IgD-negative memory B cell (primary cell): Measurements from ENCODE around the gene SNPH. TPM values are rescaled to one million over a fixed set of nuclear protein-coding genes. Genes with fewer than 3 reads are reported as not detected.

Source experiments
- H3K27ac Mint-ChIP-seq, 3 donors: one replicate each; pipeline ENCODE4 v1.8.0; 2020 to 2022; ENCODE audit warnings: mild to moderate bottlenecking in 3 of 3, mixed read lengths in 3 of 3, moderate library complexity in 1 of 3
- H3K27me3 Mint-ChIP-seq: one replicate; pipeline ENCODE4 v1.8.0; 2021; ENCODE audit warnings: mixed read lengths
- H3K36me3 Mint-ChIP-seq: one replicate; pipeline ENCODE4 v1.8.0; 2020; ENCODE audit warnings: mild to moderate bottlenecking, mixed read lengths
- H3K4me1 Mint-ChIP-seq, 3 donors: one replicate each; pipeline ENCODE4 v1.8.0; 2020 to 2022; ENCODE audit warnings: mixed read lengths in 3 of 3, mild to moderate bottlenecking in 1 of 3
- H3K4me3 Mint-ChIP-seq, 4 donors: one replicate each; pipeline ENCODE4 v1.8.0; 2020 to 2022; ENCODE audit warnings: mild to moderate bottlenecking in 4 of 4, mixed read lengths in 4 of 4, moderate library complexity in 3 of 4
- H3K9me3 Mint-ChIP-seq, 3 donors: one replicate each; pipeline ENCODE4 v1.8.0; 2020 to 2021; ENCODE audit warnings: mixed read lengths in 3 of 3, mild to moderate bottlenecking in 1 of 3
- polyA plus RNA-seq: library from polyadenylated mRNA; unstranded; fragments of 300-500 nt; fragmentation: Illumina TruSeq; gene quantifications from one replicate; pipeline ENCODE4 v1.2.3, GENCODE V29; 2021

Gene SNPH
- polyA plus RNA-seq, 1 donor from 2014 or later = 1.3 TPM

- Mint-ChIP-seq H3K4me1 (peaks cover 0 to 3% (median 0%) of the 10 kb centered on the region in 3 donors), H3K36me3 (peaks cover 1% of the 10 kb centered on the region), H3K27me3 (no peaks in the 10 kb centered on the region), H3K4me3 (no peak overlapping the region), H3K27ac (peak overlapping the region in 1 of 3 donors; percentile 14), H3K9me3 (no peaks in the 10 kb centered on the region)
These were observed 51.6 kb downstream of the SNPH start for GRCh38 chr20:1317545-1318255.

GRCh38 chr20:1319051-1319450 lies 53.0 kb downstream of the SNPH start:
- Mint-ChIP-seq H3K27me3 (no peaks in the 10 kb centered on the region), H3K4me3 (no peak overlapping the region), H3K27ac (peak overlapping the region in 2 of 3 donors; percentile 40 to 85), H3K9me3 (no peaks in the 10 kb centered on the region), H3K36me3 (peaks cover 1% of the 10 kb centered on the region), H3K4me1 (peaks cover 0 to 3% (median 0%) of the 10 kb centered on the region in 3 donors)

- Mint-ChIP-seq H3K9me3 (no peaks in the 10 kb centered on the region), H3K36me3 (peaks cover 1% of the 10 kb centered on the region), H3K4me1 (peaks cover 0 to 3% (median 0%) of the 10 kb centered on the region in 3 donors), H3K4me3 (no peak overlapping the region), H3K27ac (peak overlapping the region in 1 of 3 donors; percentile 40), H3K27me3 (no peaks in the 10 kb centered on the region)
These were observed 53.4 kb downstream of the SNPH start for GRCh38 chr20:1319462-1319861.

GRCh38 chr20:1320016-1320415 lies 53.9 kb downstream of the SNPH start:
- Mint-ChIP-seq H3K4me3 (no peak overlapping the region), H3K9me3 (no peaks in the 10 kb centered on the region), H3K4me1 (peaks cover 0 to 3% (median 0%) of the 10 kb centered on the region in 3 donors), H3K27me3 (no peaks in the 10 kb centered on the region), H3K27ac (peak overlapping the region in 2 of 3 donors; percentile 37 to 57), H3K36me3 (peaks cover 1% of the 10 kb centered on the region)

GRCh38 chr20:1320902-1321653 lies 55.0 kb downstream of the SNPH start:
- Mint-ChIP-seq H3K36me3 (peaks cover 1% of the 10 kb centered on the region), H3K27ac (peak overlapping the region in 2 of 3 donors; percentile 57 to 74), H3K27me3 (no peaks in the 10 kb centered on the region), H3K9me3 (no peaks in the 10 kb centered on the region), H3K4me3 (peak overlapping the region in 1 of 4 donors; percentile 33), H3K4me1 (peaks cover 0 to 3% (median 0%) of the 10 kb centered on the region in 3 donors)

DNA sequence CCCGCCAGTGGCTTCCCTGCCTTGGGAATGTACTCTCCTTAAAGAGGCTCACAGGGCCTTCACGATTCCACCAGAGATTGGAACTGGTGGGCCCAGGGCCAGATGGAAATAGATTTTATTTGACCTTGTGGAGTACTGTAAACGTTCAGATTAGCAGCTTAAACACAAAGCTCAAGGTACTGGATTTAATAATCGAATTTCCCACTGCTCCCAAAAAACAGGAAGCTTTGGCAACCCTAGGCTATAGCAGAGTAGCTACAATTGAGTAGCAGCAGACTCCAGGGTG lies 55.5 kb downstream of the SNPH start:
- no peaks in the 10 kb centered on the region for H3K9me3 Mint-ChIP-seq
- peaks cover 1% of the 10 kb centered on the region for H3K36me3 Mint-ChIP-seq
- H3K4me1 Mint-ChIP-seq = peaks cover 0 to 3% (median 0%) of the 10 kb centered on the region in 3 donors
- peak overlapping the region in 1 of 3 donors; percentile 74 for H3K27ac Mint-ChIP-seq
- no peak overlapping the region for H3K4me3 Mint-ChIP-seq
- no peaks in the 10 kb centered on the region for H3K27me3 Mint-ChIP-seq

GRCh38 chr20:1322511-1323245 lies 56.6 kb downstream of the SNPH start:
- Mint-ChIP-seq H3K27me3 (no peaks in the 10 kb centered on the region), H3K4me1 (peaks cover 0 to 7% (median 1%) of the 10 kb centered on the region in 3 donors), H3K4me3 (peak overlapping the region in 2 of 4 donors; percentile 33 to 51), H3K27ac (peak overlapping the region in 2 of 3 donors; percentile 45 to 80), H3K9me3 (no peaks in the 10 kb centered on the region), H3K36me3 (peaks cover 1% of the 10 kb centered on the region)

DNA sequence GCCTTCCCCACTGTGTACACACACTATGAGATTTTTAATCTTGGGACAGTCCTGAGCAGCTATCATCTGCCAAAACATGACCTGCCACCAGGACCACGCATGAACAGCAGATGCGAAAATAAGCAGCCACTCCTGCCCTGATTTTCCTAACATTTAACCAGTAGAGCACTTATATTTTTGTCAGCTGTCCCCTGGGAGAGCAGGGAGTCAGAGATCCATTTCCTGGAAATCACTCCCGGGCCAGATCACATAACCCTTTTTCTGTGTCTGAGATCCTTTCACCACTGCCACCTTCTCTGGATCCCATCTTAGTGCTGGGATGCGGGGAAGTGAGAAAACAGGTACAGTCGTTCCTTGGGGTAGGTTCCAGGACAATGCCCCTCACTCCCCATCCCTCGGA lies 57.2 kb downstream of the SNPH start:
- Mint-ChIP-seq H3K36me3 (peaks cover 1% of the 10 kb centered on the region), H3K4me1 (peaks cover 0 to 11% (median 5%) of the 10 kb centered on the region in 3 donors), H3K9me3 (no peaks in the 10 kb centered on the region), H3K27ac (peak overlapping the region in 2 of 3 donors; percentile 45 to 80), H3K4me3 (peak overlapping the region in 2 of 4 donors; percentile 33 to 51), H3K27me3 (no peaks in the 10 kb centered on the region)

- Mint-ChIP-seq H3K27ac (peak overlapping the region in 1 of 3 donors; percentile 26), H3K9me3 (no peaks in the 10 kb centered on the region), H3K4me1 (peaks cover 0 to 14% (median 7%) of the 10 kb centered on the region in 3 donors), H3K27me3 (no peaks in the 10 kb centered on the region), H3K36me3 (peaks cover 1% of the 10 kb centered on the region), H3K4me3 (peak overlapping the region in 2 of 4 donors; percentile 41 to 58)
These were observed 57.9 kb downstream of the SNPH start for GRCh38 chr20:1323830-1324597.

DNA sequence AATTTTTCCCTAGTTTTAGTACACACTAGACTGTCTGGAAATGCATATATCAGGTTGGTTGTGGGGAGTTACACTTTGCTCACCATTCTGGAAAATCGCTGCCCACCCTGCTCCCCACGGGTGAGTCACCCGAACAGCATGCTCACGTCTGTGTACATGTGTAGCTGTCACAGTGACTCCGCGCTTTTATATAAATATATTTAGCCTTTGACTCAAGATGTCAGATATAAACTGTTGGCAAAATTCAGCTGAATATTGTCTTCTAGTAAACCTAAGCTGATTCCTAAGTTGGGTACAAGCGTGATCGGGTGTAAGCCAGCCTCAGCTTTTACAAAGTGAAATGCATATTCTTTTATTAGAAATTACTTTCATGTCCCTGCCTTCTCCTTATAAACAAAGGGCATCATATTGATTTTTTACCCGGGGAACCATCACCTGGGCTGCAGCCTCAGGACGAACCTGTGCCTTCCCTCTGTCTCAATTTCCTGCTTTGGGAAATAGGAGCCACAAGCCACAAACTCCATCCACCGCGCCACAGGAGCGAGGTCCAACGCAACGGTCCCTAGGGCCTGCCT lies 58.6 kb downstream of the SNPH start:
- Mint-ChIP-seq H3K9me3 (no peaks in the 10 kb centered on the region), H3K4me3 (no peak overlapping the region), H3K27me3 (no peaks in the 10 kb centered on the region), H3K4me1 (peaks cover 5 to 19% (median 14%) of the 10 kb centered on the region in 3 donors), H3K27ac (no peak overlapping the region), H3K36me3 (peaks cover 1% of the 10 kb centered on the region)

DNA sequence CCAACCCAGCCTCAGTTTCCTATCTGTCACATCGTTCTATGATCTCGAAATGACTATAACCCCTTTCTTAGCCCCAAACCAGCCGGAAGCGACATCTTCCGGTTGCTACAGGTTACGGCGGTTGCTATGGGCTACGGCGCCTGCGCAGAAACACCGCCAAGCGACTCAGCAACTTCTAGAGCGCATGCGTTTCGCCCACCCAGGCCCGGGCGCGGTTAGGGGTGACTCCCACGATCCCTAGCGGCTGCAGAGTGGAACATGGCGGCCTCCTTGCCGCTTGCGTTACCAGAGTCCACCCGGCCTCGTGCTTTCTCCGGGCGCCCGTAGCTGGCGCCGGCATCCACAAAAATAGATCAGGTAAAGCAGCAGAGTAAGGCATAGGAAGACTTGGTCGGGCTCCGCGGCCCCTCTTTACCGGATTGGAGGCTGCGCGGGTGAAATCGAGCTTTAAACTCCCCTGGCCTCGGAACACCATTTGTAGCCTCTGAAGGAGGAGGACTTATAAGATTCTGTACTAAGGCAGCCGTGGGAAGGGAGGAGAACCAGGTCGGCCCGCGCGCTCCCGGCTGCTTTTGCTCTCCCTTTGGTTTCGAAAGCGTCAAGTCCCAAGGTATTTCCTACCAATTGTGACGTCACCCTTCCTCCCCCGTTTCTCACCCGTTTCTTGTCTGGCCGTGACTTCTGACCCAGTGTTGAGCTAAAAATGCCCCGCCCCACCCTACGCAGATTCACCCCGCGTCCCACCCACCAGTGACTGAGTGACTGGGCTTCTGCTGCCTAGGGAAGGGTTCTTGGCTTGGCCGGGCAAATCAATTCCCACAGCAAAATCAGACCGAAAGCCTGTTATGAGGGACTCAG lies 59.3 kb downstream of the SNPH start:
- H3K9me3 Mint-ChIP-seq = no peaks in the 10 kb centered on the region
- H3K27me3 Mint-ChIP-seq = no peaks in the 10 kb centered on the region
- peaks cover 1% of the 10 kb centered on the region for H3K36me3 Mint-ChIP-seq
- no peak overlapping the region for H3K27ac Mint-ChIP-seq
- H3K4me1 Mint-ChIP-seq = peaks cover 12 to 26% (median 21%) of the 10 kb centered on the region in 3 donors
- H3K4me3 Mint-ChIP-seq = no peak overlapping the region

GRCh38 chr20:1326031-1326930 lies 60.2 kb downstream of the SNPH start:
- Mint-ChIP-seq H3K4me1 (peaks cover 12 to 32% (median 26%) of the 10 kb centered on the region in 3 donors), H3K9me3 (no peaks in the 10 kb centered on the region), H3K27me3 (no peaks in the 10 kb centered on the region), H3K4me3 (no peak overlapping the region), H3K36me3 (peaks cover under 1% of the 10 kb centered on the region), H3K27ac (no peak overlapping the region)

GRCh38 chr20:1327241-1327653 lies 61.2 kb downstream of the SNPH start:
- no peaks in the 10 kb centered on the region for H3K36me3 Mint-ChIP-seq
- no peak overlapping the region for H3K27ac Mint-ChIP-seq
- peak overlapping the region in 2 of 4 donors; percentile 50 to 74 for H3K4me3 Mint-ChIP-seq
- H3K9me3 Mint-ChIP-seq = no peaks in the 10 kb centered on the region
- H3K27me3 Mint-ChIP-seq = no peaks in the 10 kb centered on the region
- peaks cover 12 to 32% (median 29%) of the 10 kb centered on the region in 3 donors for H3K4me1 Mint-ChIP-seq
